ENCODE measurements around the gene GNPTG. TPM values are rescaled to one million over a fixed set of nuclear protein-coding genes. Genes with fewer than 3 reads are reported as not detected.

GNPTG gene
- total and polyA plus RNA-seq, 2 of the 13 experiments (the other 11 are each of a cell fraction or from before 2014, with no cell fraction given) = 22.7 to 71.1 TPM

DNA sequence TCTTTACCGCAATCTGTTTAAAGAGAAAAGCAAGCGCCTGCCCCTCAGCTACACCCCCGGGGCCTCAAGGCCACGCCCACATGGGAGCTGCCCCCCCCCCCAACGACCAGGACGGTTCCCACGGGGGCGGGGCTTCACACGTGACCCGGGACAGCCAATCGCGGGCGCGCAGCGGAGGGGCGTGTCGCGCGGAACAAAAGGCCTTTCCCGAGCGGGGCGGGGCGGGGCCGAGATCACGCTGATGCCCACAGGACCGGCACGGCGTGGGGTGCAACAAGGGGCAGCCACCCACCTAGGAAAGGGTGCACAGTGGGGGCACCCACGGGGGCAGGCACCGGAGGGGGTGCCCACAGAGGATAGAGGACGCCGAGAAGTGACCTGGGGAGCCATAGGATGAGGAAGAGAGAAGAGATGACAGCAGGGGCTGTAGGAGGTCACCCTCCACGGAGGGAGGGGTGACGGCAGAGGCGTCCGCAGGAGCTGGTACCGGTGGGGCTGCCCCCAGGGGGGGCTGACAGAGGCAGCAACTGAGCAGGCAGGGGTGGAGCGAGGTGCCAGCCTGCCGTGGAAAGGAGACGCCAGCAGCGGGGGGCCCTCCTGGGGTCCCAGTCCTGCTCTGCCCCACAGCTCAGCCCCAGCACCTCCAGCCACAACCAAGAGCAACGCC lies 56.6 kb downstream of the GNPTG start (continued):
- TF ChIP-seq ZNF337 (CRISPR knock-in tag; IDR thresholded peaks at IDR 0.05; ENCODE audit: borderline replicate concordance, low read depth) (no peak), KDM5A (IDR thresholded peaks at IDR 0.05; ENCODE audit: borderline replicate concordance, low read length) (peak; percentile 63; the same call in 1 of the 2 replicates), HNRNPL (IDR thresholded peaks at IDR 0.05; ENCODE audit: low read depth, low read length) (peak; percentile 45; the same call in 1 of the 2 replicates), ZNF484 (CRISPR knock-in tag; IDR thresholded peaks at IDR 0.05; ENCODE audit: borderline replicate concordance, low read depth) (no peak), SNAPC2 (CRISPR knock-in tag; IDR thresholded peaks at IDR 0.05) (no peak), KDM2A (CRISPR knock-in tag; IDR thresholded peaks at IDR 0.05; ENCODE audit: borderline replicate concordance, low read depth) (peak; percentile 90), ZNF703 (CRISPR knock-in tag; IDR thresholded peaks at IDR 0.05; ENCODE audit: borderline replicate concordance) (no peak), SRY (CRISPR knock-in tag; IDR thresholded peaks at IDR 0.05) (no peak), NONO (IDR thresholded peaks at IDR 0.05) (no peak), NONO (CRISPR knock-in tag; conservative IDR thresholded peaks at IDR 0.05) (peak; percentile 80), SMAD1 (CRISPR knock-in tag; IDR thresholded peaks at IDR 0.05; ENCODE audit: borderline replicate concordance, low read depth) (no peak), TRIM24 (CRISPR knock-in tag; IDR thresholded peaks at IDR 0.05) (no peak), ZNF562 (CRISPR knock-in tag; IDR thresholded peaks at IDR 0.05; ENCODE audit: borderline replicate concordance) (no peak), SP5 (CRISPR knock-in tag; IDR thresholded peaks at IDR 0.05; ENCODE audit: borderline replicate concordance, low read depth) (peak; percentile 70), MEF2D (CRISPR knock-in tag; IDR thresholded peaks at IDR 0.05) (0 out of 2 replicates have a peak, but pooled peaks have one; percentile 40), ZFP90 (CRISPR knock-in tag; IDR thresholded peaks at IDR 0.05; ENCODE audit: borderline replicate concordance) (0 out of 2 replicates have a peak, but pooled peaks have one; percentile 34), ZNF609 (CRISPR knock-in tag; IDR thresholded peaks at IDR 0.05; ENCODE audit: borderline replicate concordance) (0 out of 2 replicates have a peak, but pooled peaks have one; percentile 17), ZNF597 (CRISPR knock-in tag; IDR thresholded peaks at IDR 0.05) (no peak), FOXP4 (CRISPR knock-in tag; IDR thresholded peaks at IDR 0.05) (peak; percentile 45; the same call in 1 of the 2 replicates), TIGD3 (CRISPR knock-in tag; IDR thresholded peaks at IDR 0.05; ENCODE audit: borderline replicate concordance) (no peak)
